Type B pancreatic cell (in vitro differentiated cells): Measurements from ENCODE around the gene ST6GALNAC1. TPM values are rescaled to one million over a fixed set of nuclear protein-coding genes. Genes with fewer than 3 reads are reported as not detected.

ENCODE experiments used
- DNase-seq: peaks from one replicate; pipeline ENCODE4 v3.0.0; 2021; ENCODE audit warnings: mixed read lengths; ENCODE audit not compliant: unreplicated experiment; ENCODE audit errors: extremely low spot score
- H3K27ac Mint-ChIP-seq: 2 replicates; pipeline ENCODE4 v1.8.0; 2021; ENCODE audit warnings: mild to moderate bottlenecking, mixed read lengths
- H3K27me3 Mint-ChIP-seq: 2 replicates; pipeline ENCODE4 v1.8.0; 2021; ENCODE audit warnings: mixed read lengths
- H3K36me3 Mint-ChIP-seq: 2 replicates; pipeline ENCODE4 v1.8.0; 2021; ENCODE audit warnings: mixed read lengths
- H3K4me1 Mint-ChIP-seq: one replicate; pipeline ENCODE4 v1.8.0; 2021; ENCODE audit warnings: mixed read lengths; ENCODE audit not compliant: unreplicated experiment
- H3K4me3 Mint-ChIP-seq: 2 replicates; pipeline ENCODE4 v1.8.0; 2021; ENCODE audit warnings: mild to moderate bottlenecking, mixed read lengths
- H3K9me3 Mint-ChIP-seq: 2 replicates; pipeline ENCODE4 v1.8.0; 2021; ENCODE audit warnings: mixed read lengths
- total RNA-seq: library from RNA; stranded (reverse); gene quantifications from 2 replicates; pipeline ENCODE4 v1.2.1, GENCODE V29; 2021; ENCODE audit warnings: low replicate concordance
- TF ChIP-seq, protein P1 (sequence below): fragments of 200-600 bp; sonication (generic); conservative IDR thresholded peaks from 2 replicates; pipeline ENCODE4 v1.5.0; 2021; ENCODE audit warnings: antibody characterized with exemption, mild to moderate bottlenecking

Gene ST6GALNAC1
- total RNA-seq, 1 donor from 2014 or later, result 10.3 TPM

GRCh38 chr17:76576189-76576588 lies 67.4 kb downstream of the ST6GALNAC1 start:
- no peak for DNase-seq
- TF ChIP-seq, protein P1, sequence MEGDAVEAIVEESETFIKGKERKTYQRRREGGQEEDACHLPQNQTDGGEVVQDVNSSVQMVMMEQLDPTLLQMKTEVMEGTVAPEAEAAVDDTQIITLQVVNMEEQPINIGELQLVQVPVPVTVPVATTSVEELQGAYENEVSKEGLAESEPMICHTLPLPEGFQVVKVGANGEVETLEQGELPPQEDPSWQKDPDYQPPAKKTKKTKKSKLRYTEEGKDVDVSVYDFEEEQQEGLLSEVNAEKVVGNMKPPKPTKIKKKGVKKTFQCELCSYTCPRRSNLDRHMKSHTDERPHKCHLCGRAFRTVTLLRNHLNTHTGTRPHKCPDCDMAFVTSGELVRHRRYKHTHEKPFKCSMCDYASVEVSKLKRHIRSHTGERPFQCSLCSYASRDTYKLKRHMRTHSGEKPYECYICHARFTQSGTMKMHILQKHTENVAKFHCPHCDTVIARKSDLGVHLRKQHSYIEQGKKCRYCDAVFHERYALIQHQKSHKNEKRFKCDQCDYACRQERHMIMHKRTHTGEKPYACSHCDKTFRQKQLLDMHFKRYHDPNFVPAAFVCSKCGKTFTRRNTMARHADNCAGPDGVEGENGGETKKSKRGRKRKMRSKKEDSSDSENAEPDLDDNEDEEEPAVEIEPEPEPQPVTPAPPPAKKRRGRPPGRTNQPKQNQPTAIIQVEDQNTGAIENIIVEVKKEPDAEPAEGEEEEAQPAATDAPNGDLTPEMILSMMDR, result no peak
- Mint-ChIP-seq H3K27me3 (no peaks in the 10 kb centered on the region), H3K9me3 (no peaks in the 10 kb centered on the region), H3K4me3 (no peak overlapping the region), H3K36me3 (no peaks in the 10 kb centered on the region), H3K27ac (no peak overlapping the region), H3K4me1 (peaks cover 5% of the 10 kb centered on the region)

- TF ChIP-seq, protein P1, result no peak
- H3K27me3 Mint-ChIP-seq, result no peaks in the 10 kb centered on the region
- no peak overlapping the region for H3K27ac Mint-ChIP-seq
- peaks cover 5% of the 10 kb centered on the region for H3K4me1 Mint-ChIP-seq
- no peaks in the 10 kb centered on the region for H3K9me3 Mint-ChIP-seq
- no peaks in the 10 kb centered on the region for H3K36me3 Mint-ChIP-seq
- no peak for DNase-seq
- no peak overlapping the region for H3K4me3 Mint-ChIP-seq
Observed at GRCh38 chr17:76575570-76575969, 68.0 kb downstream of the ST6GALNAC1 start.

Other genes with a start within 250 kb of the ST6GALNAC1 start
- 38.5 and 51.5 TPM in 2 replicates for gene UBE2O, start 190.6 kb downstream of the ST6GALNAC1 start, total RNA-seq
- gene AANAT, start 176.2 kb downstream of the ST6GALNAC1 start, total RNA-seq, result not detected in 2 replicates
- 12.3 and 17.2 TPM in 2 replicates for gene RHBDF2, start 142.3 kb downstream of the ST6GALNAC1 start, total RNA-seq
- gene CYGB, start 106.0 kb downstream of the ST6GALNAC1 start, total RNA-seq, result 2.5 and 10.0 TPM in 2 replicates
- 0.33 and 3.3 TPM in 2 replicates for gene PRCD, start 103.7 kb downstream of the ST6GALNAC1 start, total RNA-seq
- 4.3 and 10.4 TPM in 2 replicates for gene ST6GALNAC2, start 57.9 kb downstream of the ST6GALNAC1 start, total RNA-seq
- gene MXRA7, start 67.2 kb upstream of the ST6GALNAC1 start, total RNA-seq, result 43.4 and 75.0 TPM in 2 replicates
- gene JMJD6, start 82.8 kb upstream of the ST6GALNAC1 start, total RNA-seq, result 23.6 and 35.4 TPM in 2 replicates
- 27.5 and 28.2 TPM in 2 replicates for gene METTL23, start 83.1 kb upstream of the ST6GALNAC1 start, total RNA-seq
- gene SRSF2, start 93.6 kb upstream of the ST6GALNAC1 start, total RNA-seq, result 198 and 273 TPM in 2 replicates
- 29.0 and 33.9 TPM in 2 replicates for gene MFSD11, start 94.4 kb upstream of the ST6GALNAC1 start, total RNA-seq
- 3.0 and 15.9 TPM in 2 replicates for gene MGAT5B, start 224.6 kb upstream of the ST6GALNAC1 start, total RNA-seq